GM18907 (cell line): ENCODE measurements around the gene FOXI2.

Experiments used
- ATAC-seq: cut with Tn5 transposase; IDR thresholded peaks from one replicate; pipeline ENCODE4 v1.9.1; 2021; ENCODE audit warnings: mild to moderate bottlenecking, moderate library complexity; ENCODE audit not compliant: unreplicated experiment

Gene FOXI2

DNA sequence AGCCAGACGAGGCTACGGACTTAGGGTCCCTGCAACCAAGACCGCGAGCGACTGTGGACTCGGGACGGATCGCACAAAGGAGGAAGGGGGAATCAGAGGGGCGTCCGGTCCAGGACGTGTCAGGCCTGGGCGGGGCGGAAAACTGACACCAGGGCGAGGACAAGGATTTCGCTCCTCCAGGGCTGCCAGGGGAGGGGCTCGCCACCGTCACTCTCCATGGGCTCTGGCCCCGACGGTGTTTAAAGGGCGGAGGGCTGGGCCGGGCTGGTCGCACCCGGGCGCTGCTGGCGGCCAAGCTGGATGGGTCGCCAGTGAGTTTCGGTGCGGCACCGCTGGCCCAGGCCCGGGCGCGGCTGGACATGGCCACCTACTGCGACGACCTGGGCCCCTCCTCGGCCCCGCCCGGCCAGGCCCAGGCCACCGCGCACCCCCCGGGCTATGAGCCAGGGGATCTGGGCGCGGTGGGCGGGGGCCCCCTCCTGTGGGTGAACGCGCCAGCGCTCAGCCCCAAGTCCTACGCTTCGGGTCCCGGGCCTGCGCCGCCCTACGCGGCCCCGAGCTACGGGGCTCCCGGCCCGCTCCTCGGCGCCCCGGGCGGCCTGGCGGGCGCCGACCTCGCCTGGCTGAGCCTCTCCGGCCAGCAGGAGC lies at the start of gene FOXI2:
TSS of gene FOXI2 (plus strand) at position 271 of the 648 bp plus-strand sequence. CDS start at position 360, 89 bp downstream.
- no peak for ATAC-seq

DNA sequence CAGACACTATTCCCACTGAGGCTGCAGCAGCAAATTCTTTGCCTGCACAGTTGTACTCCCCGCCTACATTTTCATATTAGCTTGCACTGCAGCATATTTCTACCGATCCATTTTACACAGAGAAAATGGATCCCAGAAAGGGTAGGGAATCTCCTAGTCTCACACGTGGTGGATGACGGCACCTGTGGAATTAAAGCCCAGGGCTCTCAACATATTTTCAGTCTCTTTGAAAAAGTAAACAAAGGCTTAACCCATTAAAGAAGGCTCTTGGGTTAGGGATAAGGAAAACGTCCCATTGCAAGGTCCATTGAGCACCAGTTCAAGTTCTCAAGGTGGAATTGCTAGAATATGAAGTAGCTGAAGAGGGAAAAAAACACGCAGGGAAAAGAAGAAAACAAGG lies 49.4 kb upstream of the FOXI2 start:
- no peak for ATAC-seq

DNA sequence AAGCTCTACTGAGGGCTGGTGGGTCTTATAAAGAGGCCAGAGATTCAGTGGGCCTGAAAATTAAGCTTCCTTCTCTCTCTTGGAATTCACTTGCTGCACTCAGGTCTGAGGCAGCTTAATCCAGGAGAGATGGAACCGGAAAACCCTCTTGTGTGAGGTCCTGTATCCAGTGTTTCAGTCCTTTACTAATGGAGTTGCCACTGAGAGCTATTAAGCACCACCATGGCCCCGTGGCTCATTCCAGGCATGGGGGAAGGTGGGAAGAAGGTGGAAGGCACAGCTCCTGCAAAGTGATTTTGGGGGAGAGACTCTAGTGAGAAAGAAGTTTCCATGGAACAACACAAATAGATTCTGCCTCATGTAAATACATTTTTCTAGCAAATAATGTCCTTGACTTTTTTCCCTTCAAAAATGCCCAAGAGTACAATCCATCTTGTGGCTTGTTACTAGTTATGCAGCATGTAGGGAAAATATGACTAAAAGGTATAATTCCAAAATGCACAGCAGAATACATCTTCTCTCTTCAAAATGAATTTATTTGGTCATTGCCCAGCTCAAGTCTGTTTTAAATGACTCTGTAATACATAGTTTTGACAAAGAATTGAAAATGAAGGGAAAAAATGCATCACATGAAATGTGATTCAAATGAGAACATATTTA lies 46.7 kb upstream of the FOXI2 start:
- no peak for ATAC-seq

DNA sequence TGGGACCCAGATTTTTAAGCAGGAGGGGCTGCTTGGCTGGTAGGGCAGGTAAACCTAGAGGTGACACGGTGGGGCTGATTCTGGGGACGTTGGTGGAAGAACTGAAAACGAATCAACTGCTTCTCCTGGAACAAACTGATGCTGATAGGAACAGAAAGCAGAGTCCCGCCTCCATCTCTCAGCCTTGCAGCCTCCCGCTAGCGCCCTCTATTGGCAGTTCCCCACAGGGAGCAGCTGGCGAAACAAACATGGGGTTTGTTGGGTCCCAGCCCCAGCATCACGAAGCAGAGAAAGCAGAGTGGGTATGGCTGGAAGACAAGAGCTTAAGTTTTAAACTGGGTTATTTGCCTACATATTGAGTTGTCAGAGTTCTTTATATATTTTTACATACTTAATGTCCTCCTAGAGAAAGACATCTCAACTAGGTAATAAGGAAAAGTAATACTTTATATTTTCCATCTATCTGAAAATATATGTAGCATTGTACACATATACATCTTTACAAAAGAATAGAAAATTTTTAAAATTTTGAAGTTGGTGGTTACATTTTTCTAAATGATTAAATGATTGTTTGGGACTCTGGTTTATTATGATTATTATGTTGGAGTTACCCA lies 42.3 kb upstream of the FOXI2 start:
- peak; percentile 65 for ATAC-seq

DNA sequence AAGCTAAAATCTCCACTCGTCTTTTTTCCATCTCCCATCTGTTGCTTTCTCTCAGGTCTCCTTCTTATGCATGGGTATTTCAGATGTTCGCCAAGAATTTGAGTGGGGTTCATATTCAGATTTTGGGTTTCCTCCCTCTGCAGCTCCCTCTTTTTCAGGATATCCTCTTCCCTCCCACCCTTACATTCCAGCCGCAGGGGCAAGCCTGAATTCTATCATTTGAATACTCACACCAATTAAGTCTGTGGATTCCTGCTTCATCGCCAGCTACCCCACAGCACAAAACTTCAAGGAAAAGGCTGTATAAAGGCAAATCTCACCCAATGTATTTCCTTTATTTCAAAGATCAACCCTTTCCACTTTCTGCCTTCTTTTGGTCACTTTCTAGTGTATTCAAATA lies 41.6 kb upstream of the FOXI2 start:
- no peak for ATAC-seq

DNA sequence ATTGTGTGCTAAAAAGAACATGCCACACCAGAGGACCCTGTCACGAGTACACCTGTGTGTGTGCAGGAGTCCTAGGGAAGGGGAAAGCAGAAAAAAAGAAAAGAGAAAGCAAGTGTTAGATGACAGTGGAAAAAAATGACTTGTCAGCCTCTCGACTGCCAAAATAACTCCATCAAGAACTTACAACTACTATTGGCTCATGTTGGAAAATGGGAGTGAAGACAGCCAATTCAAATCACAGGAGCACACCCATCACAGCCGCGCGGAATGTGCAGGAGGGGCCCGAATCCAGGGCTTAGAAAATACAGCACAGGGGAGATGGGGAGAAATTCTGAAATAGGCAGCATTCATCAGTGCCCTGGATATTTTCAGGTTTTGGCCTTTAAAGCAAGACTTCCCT lies 38.1 kb upstream of the FOXI2 start:
- ATAC-seq = no peak

DNA sequence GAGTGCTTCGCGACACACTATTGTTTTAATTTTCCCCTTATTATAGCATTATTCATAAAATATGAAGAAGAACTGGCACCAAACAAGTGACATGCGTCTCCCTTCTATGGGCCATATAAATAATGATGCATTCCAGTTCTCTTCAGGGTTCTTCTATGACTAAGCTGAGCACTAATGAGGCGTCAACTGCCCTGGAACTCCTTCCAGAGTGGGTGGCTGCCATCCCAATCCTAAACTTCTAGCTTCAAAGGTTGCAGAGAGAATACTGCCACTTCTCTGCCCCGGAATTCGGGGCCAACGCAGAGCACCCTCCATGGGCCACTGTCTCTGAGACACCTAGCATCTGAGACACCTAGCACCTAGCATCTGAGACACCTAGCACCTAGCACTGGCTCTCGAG lies 37.7 kb upstream of the FOXI2 start:
- ATAC-seq = no peak

DNA sequence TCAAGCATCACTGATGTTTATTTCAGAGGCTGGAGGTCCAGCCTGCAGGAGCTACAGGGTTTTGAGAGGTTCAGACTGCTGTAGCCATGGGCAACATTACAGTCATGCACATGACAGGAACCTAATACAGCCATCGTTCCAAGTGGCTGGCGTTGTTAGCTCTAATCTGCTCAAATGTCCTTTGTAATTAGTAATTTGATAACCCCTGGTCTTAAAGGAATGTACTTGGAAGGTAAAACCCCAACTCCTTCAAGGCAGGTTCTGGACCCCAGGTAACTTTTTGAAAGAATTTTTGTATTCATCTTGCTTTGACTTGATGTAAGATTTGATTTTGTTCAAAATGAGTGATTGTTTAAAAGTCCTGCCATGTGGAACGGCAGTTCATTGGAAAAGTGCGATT lies 34.7 kb upstream of the FOXI2 start:
- no peak for ATAC-seq

DNA sequence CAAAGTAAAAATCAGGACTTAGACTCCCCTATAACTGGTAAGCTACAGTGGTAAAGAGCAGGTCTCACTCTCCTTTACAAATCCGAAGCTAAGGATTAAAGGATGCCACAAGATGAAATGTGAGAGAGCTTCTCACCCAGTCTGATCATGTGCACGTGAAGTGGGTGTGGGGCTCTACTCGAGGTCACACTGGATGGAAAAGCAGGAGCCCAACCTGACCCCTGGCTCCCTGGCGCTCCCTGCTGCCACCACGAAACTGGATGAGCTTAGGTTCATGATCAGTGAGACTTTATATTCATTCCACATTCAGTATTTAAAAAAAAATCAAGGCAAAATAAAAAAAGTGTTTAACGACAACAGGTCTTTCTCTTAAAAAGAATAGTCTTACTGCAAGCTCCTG lies 21.7 kb upstream of the FOXI2 start:
- no peak for ATAC-seq

DNA sequence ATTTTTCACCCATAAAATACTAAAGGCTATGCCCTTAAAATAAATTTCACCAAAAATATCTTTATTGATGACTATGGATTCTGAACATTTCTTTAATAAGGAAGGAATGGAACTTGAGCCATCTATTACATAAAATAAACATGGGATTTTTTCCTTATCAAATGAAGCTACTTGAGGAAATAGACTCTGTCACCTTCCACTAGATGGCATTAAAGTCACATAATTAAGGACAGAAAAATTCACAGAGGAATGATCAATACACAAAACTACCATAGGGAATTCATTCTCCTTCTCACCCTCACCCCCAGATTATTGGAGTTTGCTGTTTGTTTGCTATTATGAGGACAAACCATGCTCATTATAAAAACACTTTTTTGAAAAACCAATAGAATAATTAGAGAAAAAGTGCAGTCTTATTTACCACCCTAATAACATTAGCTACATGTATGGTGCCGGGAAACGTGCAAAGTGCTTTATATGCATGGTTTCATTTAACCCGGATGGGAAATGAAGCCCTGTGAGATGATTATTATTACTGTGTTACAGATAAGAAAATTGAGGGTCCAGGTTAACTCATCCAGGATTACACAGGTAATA lies 21.1 kb upstream of the FOXI2 start:
- ATAC-seq = no peak

DNA sequence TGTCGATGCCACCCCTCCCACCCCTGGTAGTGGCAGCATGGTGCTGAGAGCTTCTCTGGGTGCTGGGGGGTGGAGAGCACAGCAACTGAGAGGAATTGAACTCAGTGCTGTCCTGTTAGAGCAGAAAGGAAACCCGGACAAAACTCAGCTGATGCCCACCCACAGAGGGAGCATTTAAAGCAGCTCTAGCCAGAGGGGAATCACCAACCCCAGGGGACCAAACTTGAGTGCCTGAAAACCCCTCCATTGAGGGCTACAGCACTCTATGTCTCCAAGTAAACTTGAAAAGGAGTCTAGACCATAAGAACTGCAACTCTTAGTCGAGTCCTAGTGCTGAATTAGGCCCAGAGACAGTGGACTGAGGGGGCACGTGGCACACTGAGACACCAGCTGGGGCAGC lies 16.8 kb upstream of the FOXI2 start:
- no peak for ATAC-seq

DNA sequence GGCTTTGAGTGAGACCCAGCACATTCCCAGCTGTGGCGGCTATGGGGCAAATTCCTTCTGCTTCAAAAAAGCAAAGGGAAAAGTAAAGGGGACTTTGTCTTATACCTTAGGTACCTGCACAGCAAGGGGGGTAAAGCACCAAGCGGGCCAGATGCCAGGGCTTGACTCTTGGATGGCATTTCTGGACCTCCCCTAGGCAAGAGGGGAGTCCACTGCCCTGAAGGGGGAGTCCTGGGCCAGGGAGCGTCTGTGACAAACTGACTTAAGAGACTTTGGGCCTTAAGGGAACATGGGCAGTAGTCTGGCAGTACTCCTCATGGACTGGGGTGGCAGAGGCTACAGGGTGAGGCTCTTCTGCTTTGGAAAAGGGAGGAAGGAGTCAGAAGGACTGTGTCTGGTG lies 16.1 kb upstream of the FOXI2 start:
- ATAC-seq = no peak

DNA sequence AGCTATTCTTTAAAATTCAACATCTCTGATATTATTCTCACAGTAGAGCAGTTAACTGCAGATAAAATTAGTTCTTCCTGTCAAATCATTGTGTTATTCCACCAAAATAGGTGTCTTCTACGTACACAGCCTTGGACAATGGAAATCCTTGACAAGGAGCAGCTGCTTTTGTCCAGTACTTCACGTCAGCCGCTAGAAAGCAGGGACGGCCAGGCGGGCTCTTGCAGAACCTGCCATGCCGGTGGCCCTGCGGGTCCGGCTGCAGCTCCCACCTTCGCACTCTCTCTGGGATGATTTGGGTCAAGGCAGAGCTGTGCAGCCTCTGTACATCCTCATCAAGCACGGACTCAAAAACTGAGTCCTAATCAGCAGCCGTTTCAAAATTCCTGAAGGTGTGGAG lies 2.2 kb upstream of the FOXI2 start:
- ATAC-seq = no peak

DNA sequence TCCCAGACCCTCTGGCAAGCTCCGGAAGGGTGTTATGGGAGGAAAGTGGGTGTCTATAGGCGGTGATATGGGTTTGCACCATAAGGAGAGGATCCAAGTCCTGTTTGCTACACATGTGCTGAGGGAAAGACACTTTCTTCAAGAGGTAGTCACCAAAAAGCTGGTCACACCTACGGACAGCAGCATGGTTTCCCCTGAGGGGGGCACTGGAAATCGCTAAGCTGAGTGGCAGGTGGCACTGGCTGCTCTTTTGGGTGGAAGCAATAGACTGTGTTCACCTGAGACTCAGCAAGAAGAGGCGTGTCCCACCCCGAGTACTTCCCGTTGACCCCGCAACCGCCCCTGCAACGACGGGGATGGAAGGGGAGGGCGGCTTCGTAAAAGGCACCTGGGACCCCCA lies 1.8 kb upstream of the FOXI2 start:
- ATAC-seq = no peak

DNA sequence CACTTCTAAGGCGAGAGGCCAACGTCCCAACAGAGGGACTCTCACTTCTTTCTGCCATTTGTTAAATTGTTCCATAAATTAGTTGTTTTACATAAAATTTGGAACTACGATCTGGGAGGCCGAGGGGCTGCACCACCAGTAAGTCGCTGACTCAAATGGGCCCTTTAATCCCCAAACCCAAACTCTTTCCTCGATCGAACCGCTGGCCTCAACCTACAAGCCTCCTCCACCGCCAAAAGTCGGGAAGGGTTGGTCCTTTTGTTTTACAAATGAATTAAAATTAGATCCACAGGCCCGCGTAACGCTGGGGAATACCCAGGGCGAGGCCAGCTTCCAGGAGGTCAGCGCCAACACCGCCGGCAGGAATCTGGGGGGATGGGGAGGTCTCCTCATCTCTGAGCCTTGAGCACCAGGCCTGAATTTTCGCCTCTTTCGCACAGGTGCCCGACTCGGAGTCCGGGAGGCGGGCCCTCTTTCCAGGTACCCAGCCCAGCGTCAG lies 1.2 kb upstream of the FOXI2 start:
- no peak for ATAC-seq

DNA sequence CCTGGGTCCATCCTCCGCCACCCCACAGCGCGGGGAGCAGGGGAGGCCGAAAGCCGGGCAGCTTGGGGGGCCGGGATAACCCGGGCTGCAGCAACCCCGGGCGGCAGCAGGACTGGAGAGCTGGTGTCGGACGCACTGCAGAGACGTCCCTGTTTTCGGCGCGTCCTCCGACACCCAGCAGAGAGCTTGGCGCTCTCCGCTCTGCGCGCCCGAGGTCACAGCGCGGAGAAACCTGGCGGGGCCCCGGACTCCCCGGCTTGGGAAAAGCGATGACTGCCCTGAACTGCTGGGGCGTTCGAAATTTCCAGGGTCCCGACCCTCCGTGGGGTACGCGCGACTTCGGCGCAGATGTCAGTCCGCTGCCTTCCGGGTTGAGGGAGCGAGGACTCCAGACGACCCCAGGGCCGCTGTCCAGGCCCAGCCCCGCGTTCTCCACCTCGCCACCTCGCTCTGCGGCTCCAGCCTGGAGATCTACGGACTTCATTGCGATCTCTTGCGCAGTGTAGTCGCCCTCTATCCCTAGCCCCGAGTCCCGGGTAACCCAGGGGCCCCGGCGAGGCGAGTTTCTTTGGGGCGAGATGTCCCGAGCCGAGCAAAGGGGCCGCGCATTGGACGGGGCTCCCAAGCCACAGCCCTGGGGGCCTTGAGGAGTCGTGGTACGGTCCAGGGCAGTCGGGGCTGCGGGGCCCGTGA lies 617 bp upstream of the FOXI2 start:
- no peak for ATAC-seq

DNA sequence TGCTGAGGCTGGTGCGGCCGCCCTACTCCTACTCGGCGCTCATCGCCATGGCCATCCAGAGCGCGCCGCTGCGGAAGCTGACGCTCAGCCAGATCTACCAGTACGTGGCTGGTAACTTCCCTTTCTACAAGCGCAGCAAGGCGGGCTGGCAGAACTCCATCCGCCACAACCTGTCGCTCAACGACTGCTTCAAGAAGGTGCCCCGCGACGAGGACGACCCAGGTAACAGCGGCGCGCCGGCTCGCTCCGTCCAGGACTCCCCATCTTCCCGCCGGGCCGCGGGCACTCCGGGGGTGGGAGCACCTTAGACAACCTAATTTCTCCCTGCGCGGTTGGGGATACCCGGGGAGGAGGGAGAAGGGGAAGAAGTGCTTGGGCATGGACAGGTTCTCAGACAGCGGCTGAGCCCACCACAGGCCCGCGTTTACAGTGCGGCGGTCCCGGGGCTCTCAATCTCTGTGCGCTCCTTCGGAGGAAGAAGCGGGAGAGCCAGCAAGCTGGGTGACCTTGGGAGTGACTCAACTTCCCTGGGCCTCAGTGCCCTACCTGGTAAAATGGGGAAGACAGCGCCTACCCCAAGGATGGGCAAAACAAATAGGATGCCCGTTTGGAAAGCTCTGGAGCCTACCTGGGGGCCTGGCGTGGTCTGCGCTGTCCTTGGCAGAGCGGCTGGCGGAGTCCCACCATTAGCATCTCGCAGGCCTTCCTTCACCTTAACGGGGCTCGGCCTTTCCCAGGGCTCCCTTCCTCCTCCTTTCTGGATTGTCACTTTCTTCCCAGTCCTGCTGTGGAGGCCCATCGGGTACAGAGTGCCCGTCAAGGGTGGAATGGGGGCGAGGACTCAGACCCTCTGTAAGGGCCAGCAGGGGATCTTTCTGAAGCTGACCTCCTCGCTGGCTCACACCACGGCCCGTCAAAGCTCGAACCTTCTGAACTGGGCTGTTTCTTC lies 852 bp downstream of the FOXI2 start:
- ATAC-seq = no peak

DNA sequence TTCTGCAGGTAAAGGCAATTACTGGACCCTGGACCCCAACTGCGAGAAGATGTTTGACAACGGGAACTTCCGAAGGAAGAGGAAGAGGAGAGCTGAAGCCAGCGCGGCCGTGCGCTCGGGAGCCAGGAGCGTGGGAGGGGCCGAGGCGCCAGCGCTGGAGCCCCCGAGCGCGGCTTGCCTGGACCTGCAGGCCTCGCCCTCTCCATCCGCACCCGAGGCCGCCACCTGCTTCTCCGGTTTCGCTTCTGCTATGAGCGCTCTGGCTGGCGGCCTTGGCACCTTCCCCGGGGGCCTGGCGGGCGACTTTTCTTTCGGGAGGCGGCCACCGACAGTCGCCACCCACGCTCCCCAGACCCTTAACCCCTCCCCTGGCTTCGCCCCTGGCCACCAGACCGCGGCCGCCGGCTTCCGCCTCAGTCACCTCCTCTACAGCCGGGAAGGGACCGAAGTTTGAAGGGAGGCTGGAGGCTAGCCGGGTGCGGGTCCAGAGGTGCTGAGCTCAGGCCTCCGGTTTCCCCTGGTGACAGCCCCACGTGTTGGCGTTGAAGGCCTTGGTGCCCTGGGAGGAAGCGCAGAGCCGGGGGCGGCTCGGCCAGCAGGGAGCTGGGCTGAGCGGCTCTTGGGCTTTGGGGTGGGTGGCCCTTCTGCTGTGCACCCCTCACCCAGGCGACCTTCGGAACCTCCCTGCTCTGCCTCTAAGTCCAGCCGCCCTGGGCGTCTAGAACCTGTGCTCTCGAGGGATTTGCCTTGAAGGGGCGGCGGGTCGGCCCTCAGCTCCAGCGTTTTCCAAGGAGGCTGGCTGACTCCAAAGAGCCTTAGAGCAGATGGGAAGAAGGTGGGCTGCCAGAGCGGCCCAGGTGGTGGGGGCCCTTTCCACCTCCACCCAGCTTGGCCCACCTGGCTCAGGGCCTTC lies 1.8 kb downstream of the FOXI2 start:
- no peak for ATAC-seq

DNA sequence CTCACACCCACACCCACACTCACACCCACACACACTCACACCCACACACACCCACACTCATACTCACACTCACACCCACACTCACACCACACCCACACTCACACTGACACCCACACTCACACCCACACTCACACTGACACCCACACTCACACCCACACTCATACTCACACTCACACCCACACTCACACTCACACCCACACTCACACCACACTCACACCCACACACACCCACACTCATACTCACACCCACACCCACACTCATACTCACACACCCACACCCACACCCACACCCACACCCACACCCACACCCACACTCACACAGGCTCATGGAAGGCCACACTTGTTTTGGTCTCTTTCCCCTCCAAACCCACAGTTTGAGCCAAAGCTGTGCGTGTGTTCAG lies 2.9 kb downstream of the FOXI2 start:
- no peak for ATAC-seq
